HG02642 (cell line): ENCODE measurements around the gene AMOTL1.
A peak's percentile ranks its signal among the peaks of the same experiment; 100 is the strongest.

Experiments
- ATAC-seq: cut with Tn5 transposase; IDR thresholded peaks from one replicate; pipeline ENCODE4 v1.9.1; 2021; ENCODE audit warnings: mild to moderate bottlenecking; ENCODE audit not compliant: unreplicated experiment, poor library complexity

AMOTL1 gene, protein sequence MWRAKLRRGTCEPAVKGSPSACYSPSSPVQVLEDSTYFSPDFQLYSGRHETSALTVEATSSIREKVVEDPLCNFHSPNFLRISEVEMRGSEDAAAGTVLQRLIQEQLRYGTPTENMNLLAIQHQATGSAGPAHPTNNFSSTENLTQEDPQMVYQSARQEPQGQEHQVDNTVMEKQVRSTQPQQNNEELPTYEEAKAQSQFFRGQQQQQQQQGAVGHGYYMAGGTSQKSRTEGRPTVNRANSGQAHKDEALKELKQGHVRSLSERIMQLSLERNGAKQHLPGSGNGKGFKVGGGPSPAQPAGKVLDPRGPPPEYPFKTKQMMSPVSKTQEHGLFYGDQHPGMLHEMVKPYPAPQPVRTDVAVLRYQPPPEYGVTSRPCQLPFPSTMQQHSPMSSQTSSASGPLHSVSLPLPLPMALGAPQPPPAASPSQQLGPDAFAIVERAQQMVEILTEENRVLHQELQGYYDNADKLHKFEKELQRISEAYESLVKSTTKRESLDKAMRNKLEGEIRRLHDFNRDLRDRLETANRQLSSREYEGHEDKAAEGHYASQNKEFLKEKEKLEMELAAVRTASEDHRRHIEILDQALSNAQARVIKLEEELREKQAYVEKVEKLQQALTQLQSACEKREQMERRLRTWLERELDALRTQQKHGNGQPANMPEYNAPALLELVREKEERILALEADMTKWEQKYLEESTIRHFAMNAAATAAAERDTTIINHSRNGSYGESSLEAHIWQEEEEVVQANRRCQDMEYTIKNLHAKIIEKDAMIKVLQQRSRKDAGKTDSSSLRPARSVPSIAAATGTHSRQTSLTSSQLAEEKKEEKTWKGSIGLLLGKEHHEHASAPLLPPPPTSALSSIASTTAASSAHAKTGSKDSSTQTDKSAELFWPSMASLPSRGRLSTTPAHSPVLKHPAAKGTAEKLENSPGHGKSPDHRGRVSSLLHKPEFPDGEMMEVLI

DNA sequence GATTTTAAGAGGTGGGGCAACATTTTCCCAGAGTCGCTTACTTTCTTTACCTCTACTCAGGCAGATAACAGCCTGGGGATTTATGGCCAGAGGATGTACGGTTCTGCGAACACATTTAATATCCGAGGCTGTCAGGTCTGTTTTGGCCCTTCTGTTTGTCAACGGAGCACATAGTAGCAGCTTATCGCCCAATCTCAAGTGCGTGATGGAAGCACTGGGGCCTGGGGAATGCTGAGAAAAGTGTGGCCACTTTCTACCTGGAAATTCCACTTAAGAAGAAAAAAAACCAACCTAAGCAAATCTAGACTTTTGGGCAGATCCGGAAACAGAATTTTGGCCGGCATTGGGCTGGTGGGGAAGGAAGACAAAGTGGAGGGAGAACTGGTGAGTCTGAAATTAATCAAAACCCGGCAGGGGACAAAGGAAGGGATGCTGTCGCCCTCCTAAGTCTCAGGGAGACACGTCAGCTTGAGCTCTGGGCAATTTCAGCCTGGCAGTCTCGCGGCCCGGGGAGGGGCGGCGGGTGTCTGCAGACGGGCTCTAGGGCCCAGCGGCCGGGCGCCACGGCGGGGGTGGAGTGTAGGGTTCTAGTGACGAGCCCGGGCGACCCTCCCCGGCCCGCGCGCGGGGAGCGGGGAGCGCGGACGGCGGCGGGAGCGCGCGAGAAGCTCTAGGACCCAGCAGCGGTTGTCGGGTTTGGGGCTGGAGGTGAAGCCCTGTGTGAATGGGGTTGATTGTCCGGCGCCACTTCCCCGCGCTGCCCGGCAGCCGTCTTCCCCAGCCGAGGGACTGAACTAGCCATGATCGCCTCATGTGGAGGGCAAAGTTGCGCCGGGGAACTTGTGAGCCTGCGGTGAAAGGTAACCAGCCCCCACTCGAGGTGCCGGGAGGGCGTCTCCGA is at the start of gene AMOTL1:
TSS of gene AMOTL1 (plus strand) at position 656 of the 901 bp plus-strand sequence. CDS start at position 812, 156 bp downstream.
- ATAC-seq: peak; percentile 81

DNA sequence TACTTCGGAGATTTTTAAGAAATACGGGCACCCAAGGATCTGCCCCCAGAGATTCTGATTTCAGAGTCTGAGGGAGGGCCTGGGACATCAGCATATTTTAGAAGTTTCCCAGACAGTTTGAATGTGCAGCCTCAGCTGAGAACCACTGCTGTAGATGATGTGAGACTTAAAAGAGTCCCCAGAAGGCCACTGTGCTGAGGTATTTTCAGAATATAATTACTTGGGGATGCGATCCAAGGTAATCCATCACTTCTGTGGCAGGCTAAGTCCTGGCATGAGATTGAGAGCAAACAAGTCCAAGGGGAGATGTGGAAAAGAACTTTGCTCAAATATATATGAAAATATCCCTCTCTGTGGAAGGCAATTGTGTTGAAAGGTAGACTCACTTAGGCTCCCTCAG is 48.3 kb upstream of the AMOTL1 start:
- no peak for ATAC-seq

DNA sequence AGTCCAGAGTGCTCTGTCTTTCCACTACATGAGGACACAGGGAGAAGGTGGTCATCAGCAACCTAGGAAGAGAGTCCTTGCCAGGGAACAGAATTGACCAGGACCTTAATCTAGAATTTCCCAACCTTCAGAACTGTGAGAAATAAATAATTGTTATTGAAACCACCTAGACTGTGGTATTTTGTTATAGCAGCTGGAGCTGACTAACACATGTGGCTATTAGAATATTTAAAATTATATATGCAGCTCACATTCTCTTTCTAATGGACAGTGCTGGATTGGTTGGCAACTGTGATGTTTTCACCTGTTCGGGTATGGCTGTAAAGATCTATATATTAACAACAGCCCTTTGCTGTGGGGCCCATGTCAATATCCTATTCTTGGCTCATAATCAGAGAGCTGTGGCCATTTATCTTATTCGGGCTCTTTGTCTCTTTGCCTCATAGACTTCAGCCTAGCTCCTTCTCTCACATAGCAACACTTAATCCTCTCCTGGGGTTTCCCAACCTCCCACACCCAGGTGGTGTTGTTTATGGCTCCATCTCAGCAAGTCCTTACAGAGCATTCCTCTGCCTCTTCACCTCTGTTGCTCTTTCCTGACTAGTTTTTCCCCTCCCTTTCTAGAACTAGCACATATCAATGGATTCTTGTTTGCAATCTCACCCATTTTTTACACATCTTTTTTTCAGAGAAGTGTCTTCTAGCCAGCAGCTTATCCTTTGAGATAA is 46.4 kb upstream of the AMOTL1 start:
- no peak for ATAC-seq

DNA sequence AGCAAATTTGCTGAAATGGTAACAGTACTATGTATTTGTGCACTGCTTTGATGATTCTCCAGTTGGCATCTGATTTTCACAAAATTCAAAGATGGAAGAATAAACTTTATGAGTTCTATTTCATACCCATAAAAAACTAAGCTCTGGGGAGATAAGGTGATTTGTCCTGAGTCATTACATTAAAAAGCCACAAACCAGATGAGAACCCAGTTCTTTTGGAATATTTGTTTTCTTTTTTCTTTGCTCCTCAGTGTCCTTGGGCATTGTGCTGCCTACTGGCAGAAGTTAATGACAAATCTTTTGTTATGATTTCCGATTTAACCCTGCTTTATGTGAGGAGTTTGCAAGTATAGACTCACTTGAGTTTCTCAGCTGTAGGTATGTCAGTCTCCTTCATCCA is 45.4 kb upstream of the AMOTL1 start:
- ATAC-seq: no peak

DNA sequence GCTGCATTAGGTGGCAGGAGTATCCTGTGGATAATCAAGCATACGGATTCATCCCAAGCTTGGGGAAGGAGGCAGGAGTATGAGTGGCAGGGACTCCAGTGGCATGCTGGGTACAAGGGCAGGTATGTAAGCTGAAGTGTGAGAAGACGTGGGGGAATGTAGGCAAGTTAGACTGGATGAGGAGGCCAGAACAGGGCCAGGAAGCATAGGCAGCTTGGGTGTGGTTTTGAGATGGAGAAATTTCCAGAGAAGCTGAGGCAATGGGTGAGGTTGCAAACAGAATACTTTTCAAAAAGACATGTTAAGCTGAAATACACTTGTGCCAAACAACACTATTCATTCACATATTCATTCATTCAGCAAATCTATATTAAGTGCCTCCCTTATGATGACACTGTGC is 43.1 kb upstream of the AMOTL1 start:
- no peak for ATAC-seq

DNA sequence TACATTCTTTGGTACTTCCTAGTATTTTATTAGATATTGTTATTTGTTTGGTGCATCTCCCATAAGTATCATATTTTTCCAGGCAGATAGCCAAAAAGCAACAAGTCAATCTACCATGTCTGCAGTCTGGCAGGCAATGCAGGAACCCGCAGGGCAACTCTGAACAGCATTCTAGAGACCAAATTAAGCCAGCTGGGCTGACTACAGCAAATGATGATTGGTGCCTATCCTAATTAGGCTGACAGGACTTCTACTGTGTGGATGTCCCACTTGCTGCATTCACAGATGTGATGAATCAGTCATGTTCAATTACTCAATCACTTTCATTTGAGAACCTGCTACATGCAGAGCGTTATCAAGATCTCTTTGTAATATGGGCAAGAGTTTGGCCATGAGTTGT is 40.3 kb upstream of the AMOTL1 start:
- no peak for ATAC-seq

DNA sequence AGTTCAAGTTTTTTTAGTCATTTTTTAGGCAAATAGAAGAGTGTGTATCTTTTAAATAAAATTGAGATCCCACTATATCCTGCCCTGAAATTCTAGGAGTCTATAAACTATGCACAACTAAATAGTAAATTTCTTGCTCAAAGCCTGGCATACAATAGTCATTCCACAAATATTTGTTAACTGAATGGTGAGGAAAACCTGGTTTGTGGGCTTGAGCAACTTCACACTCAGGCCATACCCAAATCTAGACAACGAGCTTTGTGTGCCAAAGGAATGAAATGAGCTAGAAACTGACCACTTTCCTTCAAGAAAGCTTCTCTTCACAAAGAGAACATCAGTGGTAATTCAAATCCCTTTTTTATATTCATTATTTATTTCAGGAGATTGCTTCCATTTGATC is 39.6 kb upstream of the AMOTL1 start:
- no peak for ATAC-seq

DNA sequence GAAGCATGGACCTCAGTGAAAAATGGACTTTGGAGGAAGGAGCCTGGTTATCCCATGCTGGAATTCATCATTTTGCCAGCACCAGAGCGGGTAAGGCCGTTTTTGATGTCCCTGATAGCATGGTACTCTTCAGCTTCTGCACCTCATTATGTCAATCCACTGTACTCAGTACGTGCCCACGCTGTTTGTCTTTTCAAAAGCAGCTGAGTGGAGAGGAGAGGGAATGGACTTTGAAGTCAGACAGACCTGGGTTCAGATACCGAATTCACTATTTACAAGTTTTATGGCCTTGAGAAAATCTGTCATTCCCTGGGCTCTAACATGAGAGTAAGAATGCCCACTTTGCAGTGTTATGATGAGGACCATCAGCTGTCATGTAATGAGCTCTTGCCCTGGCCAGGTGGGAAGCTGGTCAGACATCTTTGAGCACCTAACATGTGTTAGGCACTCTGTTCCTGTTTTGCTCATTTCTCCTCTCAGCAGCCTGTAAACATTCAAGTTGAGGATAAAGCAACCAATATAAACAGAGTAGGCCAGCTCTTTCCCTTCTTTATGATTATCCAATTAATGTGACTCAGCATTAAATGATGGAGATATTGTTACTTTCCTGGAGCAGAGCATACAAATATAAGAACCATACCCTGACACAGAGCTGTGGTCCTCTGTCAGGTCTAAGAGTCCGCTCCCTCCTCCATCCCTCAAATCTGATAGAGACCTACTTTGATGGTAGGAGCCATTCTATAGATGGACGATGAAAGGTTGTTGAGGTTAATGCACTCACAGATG is 39.0 kb upstream of the AMOTL1 start:
- ATAC-seq: no peak

DNA sequence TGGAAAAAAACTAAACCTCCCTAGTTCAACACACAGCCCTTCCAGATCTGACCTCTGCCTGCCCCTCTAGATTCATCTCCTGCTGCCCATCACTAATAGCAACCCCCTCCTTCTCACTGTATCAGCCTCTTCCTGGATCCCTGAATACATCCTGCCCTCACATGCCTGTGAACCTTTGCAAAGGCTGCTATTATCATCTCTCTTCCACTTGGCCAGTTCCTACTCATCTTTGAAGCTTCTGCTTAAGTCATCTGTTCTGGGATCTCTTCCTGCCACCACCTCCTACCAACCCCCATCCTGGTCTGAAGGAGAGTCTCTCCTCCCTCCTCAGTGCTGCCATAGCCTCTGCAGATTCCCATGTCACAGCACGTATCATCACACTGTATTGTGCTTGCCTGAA is 38.0 kb upstream of the AMOTL1 start:
- no peak for ATAC-seq

DNA sequence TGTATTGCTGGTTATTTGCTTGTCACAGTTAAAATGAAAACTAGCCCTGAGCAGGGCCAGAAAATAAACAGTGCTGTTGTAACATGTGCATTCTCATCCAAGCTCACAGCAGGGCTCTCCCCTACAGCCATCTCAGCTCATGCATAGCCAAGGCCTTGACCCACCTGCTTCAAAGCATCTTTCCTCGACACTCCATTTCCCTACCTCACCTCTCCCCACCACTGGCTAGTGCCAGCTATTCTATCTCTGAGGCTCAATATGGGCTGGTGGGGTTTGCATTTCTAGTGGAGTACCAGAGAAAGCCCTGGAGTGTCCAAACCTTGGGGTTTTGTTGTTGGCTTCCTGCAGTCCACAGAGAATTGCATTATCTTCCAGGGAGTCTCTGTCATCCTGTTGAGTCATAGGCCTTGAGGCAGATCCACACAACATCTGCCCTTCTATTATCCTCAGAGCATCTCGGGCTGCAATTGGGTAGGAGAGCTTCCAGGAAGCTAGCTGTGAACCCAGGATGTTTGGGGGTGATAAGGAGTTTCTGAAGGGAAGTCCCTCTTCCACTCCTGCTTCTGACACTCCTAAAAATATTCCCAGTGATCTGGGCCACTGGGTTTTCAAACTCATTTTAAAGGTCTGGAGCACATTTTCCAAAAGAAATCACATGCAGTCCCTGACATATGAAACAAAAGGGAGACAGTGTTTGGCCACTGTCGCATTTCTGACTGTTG is 36.1 kb upstream of the AMOTL1 start:
- no peak for ATAC-seq

DNA sequence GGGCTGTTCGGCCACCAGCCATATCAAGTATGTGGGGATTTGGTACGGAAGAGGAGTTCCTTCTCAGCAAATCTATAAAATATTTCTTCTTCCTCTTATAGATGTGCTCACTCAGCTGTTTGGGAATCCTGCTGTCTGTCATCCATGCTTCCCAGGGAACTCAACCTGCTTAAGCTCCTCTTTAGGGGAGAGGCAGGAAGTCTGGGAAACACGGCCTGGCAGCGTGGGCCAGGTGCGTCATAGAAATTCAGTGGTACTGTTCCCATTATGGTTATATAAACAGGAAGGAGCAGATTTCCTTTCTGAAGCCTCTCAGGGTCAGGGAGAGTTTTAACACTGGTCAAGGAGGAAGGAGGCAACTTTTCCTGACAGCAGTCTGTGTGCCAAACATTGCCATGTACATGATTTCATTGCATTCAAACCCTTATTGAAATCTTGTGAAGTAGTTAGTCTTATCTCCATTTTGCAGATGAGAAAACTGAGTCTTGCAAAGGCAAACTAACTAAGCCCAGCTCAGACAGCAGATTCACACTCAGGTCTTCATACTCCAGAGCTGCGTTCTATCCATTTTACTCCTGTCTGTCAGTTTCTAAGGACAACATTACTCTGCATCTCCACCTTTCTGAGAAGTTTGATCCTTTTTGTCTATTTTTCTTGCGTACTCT is 35.4 kb upstream of the AMOTL1 start:
- no peak for ATAC-seq

DNA sequence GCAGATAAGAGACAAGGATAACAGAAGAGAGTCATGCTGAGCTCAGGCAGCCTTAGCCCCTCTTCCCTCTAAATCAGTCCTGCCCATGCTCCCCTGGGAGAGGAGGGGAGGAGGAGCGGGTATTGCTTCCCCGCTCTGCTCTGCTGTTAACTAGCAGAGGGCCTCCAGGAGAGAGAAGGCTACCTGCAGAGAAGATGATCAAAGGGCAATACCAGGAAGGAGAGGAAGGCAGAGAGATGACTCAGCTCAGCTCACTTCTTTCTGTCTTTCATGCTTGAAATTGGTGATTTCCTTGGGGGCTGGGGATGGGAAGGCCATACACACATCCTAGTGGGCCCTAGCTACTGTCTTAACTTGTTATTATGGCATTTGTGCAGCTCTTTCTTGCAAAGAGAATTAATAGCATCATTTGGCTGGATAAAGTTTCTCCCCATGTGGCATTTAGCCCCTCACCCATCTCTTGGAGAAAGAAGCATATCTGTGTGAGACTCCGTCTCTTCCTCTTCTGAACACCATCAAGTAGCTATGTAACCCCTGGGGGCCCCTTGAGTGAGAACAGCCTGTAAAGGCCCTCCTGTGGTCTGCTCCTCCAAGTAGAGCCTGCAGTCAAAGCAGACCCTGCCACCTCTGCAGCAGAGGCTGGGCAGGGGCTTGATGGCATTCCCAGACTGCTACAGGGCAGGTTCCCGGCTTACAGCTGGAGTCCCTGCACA is 33.4 kb upstream of the AMOTL1 start:
- no peak for ATAC-seq

DNA sequence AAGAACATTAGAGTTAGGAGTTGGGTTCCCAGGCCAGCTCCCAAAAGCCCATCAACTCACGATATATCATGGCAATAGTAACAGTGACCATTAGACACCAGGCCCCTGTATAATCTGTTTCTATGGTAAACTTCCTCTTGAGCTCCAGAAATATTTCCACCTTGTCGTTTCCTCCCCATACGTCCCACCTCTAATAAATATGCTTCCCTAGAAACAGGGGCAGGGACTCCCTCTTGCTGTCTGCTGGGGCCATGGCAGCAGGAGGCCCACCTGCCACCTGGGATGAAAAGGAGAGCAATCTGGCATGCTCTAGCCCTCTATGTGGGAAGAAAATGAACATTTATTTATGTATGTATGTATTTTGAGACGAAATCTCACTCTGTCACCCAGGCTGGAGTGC is 32.2 kb upstream of the AMOTL1 start:
- ATAC-seq: no peak

DNA sequence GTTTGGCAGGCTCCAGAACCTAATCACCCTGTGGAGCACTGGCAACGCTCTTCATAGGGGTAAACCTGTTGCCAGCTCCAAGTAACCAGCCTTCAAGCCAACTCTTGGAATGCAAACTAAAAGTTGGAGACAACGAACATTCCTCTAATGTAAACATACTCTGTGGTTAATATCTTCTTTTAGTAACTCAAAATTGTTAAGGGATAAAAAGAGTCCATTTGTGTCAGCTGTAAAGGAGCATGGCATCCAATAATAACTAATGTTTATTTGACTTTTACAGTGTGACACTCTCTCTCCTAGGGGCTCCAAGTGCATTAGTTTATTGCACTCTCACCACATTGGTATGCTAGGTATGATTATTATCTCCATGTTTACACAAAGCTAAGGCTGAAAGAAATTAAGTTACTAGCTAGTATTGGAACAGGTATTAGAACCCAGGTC is 31.0 kb upstream of the AMOTL1 start:
- ATAC-seq: no peak

DNA sequence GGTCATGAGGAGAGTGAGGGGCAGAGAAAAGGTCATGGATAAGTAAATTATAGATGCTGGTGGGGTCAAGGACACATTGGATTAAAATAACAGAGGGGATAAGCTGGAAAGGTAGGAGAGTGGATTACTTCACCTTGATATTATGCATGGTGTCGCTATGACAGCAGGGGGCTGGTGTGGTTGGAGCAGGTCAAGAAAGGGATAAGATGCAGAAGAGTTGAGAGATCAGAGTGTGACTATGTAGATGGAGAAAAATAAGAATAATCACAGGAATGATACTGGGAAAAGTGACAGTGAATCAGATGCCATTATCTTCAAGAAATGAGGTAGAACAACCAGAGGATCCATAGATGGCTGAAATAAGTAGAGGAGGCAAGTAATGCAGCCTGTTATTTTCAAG is 29.4 kb upstream of the AMOTL1 start:
- ATAC-seq: no peak

DNA sequence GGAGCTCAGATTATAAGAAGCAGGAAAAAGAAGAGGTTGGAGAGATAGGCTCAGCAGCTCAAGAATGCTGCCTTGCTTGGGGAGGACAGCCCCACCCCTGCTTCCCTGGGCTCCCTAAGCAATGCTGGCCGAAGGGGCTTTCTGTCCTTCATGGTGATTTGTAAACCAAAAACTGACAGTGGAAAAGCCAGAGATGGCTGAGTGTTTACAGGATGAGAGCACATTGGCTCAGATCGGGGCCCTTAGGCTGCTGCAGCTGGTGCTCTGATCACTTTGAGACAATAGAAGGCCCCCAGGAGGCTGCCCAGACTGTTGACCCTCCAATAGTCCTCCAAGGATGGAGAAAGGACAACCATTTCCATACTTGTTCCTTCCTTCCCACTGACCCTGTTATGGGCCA is 28.8 kb upstream of the AMOTL1 start:
- ATAC-seq: no peak
